Astrocyte of the cerebellum (primary cell): ENCODE measurements around the gene ATP8A2.

ENCODE experiments used
- DNase-seq: peaks from one replicate; pipeline ENCODE4 v3.0.0-alpha.2; 2011; ENCODE audit warnings: low read depth
- H3K4me3 ChIP-seq: 2 replicates; pipeline ENCODE4 v1.5.1; 2011; ENCODE audit warnings: mild to moderate bottlenecking, low read depth, low read length, moderate library complexity
- in situ Hi-C: cut with HindIII; loops from 2 replicates; pipeline ENCODE4 v1.10.0; 2017; ENCODE audit warnings: low sequenced_read_pairs
- TF ChIP-seq, protein P1 (sequence below): IDR thresholded peaks from 2 replicates; pipeline ENCODE4 v1.5.1; 2012; ENCODE audit warnings: low read length, low read depth, moderate library complexity, mild to moderate bottlenecking; ENCODE audit errors: missing control alignments

ATP8A2 gene

DNA sequence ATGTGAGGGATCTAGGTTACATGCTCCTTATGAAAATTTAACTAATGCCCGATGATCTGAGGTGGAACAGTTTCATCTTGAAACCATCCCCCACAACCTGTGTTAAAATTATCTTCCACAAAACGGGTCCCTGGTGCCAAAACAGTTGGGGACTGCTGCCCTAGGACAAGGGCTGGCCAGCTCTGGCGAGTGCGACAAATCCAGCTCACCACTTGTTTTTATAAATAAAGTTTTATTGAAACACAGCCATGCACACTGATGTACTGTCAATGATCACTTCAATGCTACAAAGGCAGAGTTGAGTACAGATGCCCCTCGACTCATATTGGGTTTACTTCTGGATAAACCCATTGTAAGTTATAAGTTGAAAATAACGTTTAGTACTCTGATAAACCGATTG, 235.3 kb downstream of the ATP8A2 start:
- TF ChIP-seq, protein P1, sequence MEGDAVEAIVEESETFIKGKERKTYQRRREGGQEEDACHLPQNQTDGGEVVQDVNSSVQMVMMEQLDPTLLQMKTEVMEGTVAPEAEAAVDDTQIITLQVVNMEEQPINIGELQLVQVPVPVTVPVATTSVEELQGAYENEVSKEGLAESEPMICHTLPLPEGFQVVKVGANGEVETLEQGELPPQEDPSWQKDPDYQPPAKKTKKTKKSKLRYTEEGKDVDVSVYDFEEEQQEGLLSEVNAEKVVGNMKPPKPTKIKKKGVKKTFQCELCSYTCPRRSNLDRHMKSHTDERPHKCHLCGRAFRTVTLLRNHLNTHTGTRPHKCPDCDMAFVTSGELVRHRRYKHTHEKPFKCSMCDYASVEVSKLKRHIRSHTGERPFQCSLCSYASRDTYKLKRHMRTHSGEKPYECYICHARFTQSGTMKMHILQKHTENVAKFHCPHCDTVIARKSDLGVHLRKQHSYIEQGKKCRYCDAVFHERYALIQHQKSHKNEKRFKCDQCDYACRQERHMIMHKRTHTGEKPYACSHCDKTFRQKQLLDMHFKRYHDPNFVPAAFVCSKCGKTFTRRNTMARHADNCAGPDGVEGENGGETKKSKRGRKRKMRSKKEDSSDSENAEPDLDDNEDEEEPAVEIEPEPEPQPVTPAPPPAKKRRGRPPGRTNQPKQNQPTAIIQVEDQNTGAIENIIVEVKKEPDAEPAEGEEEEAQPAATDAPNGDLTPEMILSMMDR: no peak
- in situ Hi-C loops: no loop called here
- no peak overlapping the region for H3K4me3 ChIP-seq
- no peak for DNase-seq

GRCh38 chr13:25608181-25608580, 236.4 kb downstream of the ATP8A2 start:
- no peak for DNase-seq
- H3K4me3 ChIP-seq: no peak overlapping the region
- TF ChIP-seq, protein P1: no peak
- in situ Hi-C loops: no loop called here

DNA sequence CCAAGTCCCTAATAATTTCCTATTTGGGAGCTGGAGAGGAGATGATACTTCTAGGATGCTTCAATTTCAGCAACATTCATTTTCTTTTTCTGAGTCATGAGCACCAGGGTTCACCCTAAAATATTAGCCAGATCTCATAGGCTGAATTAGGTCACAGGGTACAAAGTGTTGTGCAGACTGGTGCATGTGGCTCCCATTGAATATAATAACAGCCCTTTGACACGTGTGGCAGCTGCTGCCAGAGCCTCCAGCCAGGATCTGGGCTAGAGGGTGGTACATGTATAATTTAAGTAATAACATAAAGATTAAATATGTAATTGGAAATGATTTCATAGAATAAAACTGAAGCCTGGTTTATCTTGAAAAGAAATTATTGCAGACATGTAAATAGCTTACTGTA, 244.9 kb downstream of the ATP8A2 start:
- no peak for DNase-seq
- in situ Hi-C loops: no loop called here
- no peak overlapping the region for H3K4me3 ChIP-seq
- TF ChIP-seq, protein P1: no peak

DNA sequence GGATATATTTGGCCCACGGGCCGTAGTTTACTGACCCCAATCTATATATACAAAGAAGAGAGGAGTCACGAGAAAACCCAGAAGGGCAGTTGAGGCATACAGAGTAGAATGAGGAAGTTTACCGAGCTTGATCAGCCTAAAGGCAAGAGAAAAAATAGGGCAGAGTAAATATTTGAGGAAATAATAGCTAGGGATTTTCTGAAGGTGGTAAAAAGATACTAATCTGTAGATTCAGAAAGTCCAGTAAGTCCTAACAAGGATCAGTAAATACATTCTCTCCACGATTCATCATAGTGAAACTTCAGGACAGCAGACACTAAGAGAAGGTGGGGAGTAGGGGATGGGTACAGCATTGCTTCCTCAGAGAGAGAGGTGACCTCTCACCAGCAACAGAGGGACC, 248.1 kb downstream of the ATP8A2 start:
- TF ChIP-seq, protein P1: no peak
- H3K4me3 ChIP-seq: no peak overlapping the region
- in situ Hi-C loops: no loop called here
- no peak for DNase-seq

GRCh38 chr13:25625414-25625813, 253.6 kb downstream of the ATP8A2 start:
- in situ Hi-C loops: no loop called here
- no peak for DNase-seq
- TF ChIP-seq, protein P1: no peak
- no peak overlapping the region for H3K4me3 ChIP-seq

- no peak for DNase-seq
- H3K4me3 ChIP-seq: no peak overlapping the region
- in situ Hi-C loops: no loop called here
- TF ChIP-seq, protein P1: no peak
These were observed 258.6 kb downstream of the ATP8A2 start for GRCh38 chr13:25630329-25630900.
